ENCODE results near the gene SRSF5.
A peak's percentile ranks its signal among the peaks of the same experiment; 100 is the strongest.

SRSF5 gene

GRCh38 chr14:69818758-69819191 lies 51.8 kb downstream of the SRSF5 start:
- TF ChIP-seq CTCF (IDR thresholded peaks at IDR 0.05; ENCODE audit: low read depth, low read length, missing control alignments) = peak; percentile 80
- Histone ChIP-seq H3K36me3 (replicated peaks) (no peaks in the 10 kb centered on the region), H3K27ac (no peak overlapping the region), H3K4me3 (ENCODE audit: low read depth, low read length) (no peak overlapping the region), H3K27me3 (replicated peaks) (no peaks in the 10 kb centered on the region)
- peak; percentile 68 for DNase-seq
- in situ Hi-C loops (cut with HindIII; ENCODE audit: low pct_ligation_motif_present, low sequenced_read_pairs) = no loop called here

GRCh38 chr14:69819607-69820006 lies 52.7 kb downstream of the SRSF5 start:
- no peaks in the 10 kb centered on the region for H3K36me3 ChIP-seq (replicated peaks)
- TF ChIP-seq CTCF (IDR thresholded peaks at IDR 0.05; ENCODE audit: low read depth, low read length, missing control alignments) = no peak
- no peaks in the 10 kb centered on the region for H3K27me3 ChIP-seq (replicated peaks)
- H3K27ac ChIP-seq = no peak overlapping the region
- in situ Hi-C loops (cut with HindIII; ENCODE audit: low pct_ligation_motif_present, low sequenced_read_pairs) = no loop called here
- H3K4me3 ChIP-seq (ENCODE audit: low read depth, low read length) = no peak overlapping the region
- no peak for DNase-seq

GRCh38 chr14:69820991-69821390 lies 54.0 kb downstream of the SRSF5 start:
- no peak for DNase-seq
- no peak for TF ChIP-seq CTCF (IDR thresholded peaks at IDR 0.05; ENCODE audit: low read depth, low read length, missing control alignments)
- no peaks in the 10 kb centered on the region for H3K36me3 ChIP-seq (replicated peaks)
- in situ Hi-C loops (cut with HindIII; ENCODE audit: low pct_ligation_motif_present, low sequenced_read_pairs) = no loop called here
- no peak overlapping the region for H3K4me3 ChIP-seq (ENCODE audit: low read depth, low read length)
- H3K27me3 ChIP-seq (replicated peaks) = no peaks in the 10 kb centered on the region
- H3K27ac ChIP-seq = no peak overlapping the region
